PC-9 (cell line): Measurements from ENCODE around the gene ITGA2.

Experiments used
- CTCF ChIP-seq: fragments of 200-600 bp; sonication (generic); conservative IDR thresholded peaks from 2 replicates; pipeline ENCODE4 v1.6.1; 2017; ENCODE audit warnings: mixed run types, antibody characterized with exemption, mild to moderate bottlenecking, moderate library complexity
- EZH2 ChIP-seq: fragments of 200-600 bp; sonication (generic); IDR thresholded peaks from 2 replicates; pipeline ENCODE4 v1.8.0; 2017; ENCODE audit warnings: antibody characterized with exemption, low read depth

- TF ChIP-seq EZH2 (no peak), CTCF (no peak)
Measured at GRCh38 chr5:53126521-53126920, 137.4 kb downstream of the ITGA2 start.
